Measurements from ENCODE around the gene EXOC4. TPM values are rescaled to one million over a fixed set of nuclear protein-coding genes. Genes with fewer than 3 reads are reported as not detected.

Gene EXOC4
- total RNA-seq, 1 experiment from 2014 or later = 111 TPM

DNA sequence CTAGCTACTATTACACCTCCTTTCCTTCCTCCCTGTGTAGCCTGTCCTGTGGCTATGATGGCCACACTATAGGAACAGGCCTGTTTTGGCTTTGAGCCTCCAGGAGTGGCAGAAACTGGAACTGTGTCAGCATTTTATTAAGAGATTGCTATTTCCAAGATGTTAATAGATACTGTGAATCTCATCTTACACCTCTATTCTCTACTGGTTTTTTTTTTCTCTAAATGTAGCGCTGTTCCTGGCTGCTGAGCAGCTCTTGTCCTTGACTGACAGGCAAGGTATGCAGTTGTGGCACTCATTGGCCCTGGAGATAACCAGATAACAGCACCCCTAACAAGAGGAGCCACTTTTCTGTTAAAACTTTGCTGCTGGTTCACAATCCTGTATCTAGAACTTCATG, 119.5 kb downstream of the EXOC4 start:
- Histone ChIP-seq H3K9me2 (replicated peaks; ENCODE audit: insufficient read depth, low read length) (no peaks in the 10 kb centered on the region), H3K27ac (ENCODE audit: low read length) (no peak overlapping the region), H3K4me3 (ENCODE audit: low read length) (no peak overlapping the region), H4K20me1 (ENCODE audit: insufficient read depth, low read depth, low read length) (no peaks in the 10 kb centered on the region), H3K4me2 (ENCODE audit: low read depth, low read length, poor library complexity, severe bottlenecking) (no peak overlapping the region), H3K9ac (ENCODE audit: low read length) (no peak overlapping the region), H3K9me3 (ENCODE audit: low read length) (no peaks in the 10 kb centered on the region), H3K36me3 (ENCODE audit: insufficient read depth, low read length) (no peaks in the 10 kb centered on the region), H2AFZ (ENCODE audit: low read length) (no peak overlapping the region), H3K4me1 (ENCODE audit: low read length) (no peaks in the 10 kb centered on the region), H3K79me2 (ENCODE audit: low read length) (peaks cover 5% of the 10 kb centered on the region; the same call in 1 of the 2 replicates), H3K27me3 (ENCODE audit: low read length) (no peaks in the 10 kb centered on the region)
- DNase-seq = no peak

DNA sequence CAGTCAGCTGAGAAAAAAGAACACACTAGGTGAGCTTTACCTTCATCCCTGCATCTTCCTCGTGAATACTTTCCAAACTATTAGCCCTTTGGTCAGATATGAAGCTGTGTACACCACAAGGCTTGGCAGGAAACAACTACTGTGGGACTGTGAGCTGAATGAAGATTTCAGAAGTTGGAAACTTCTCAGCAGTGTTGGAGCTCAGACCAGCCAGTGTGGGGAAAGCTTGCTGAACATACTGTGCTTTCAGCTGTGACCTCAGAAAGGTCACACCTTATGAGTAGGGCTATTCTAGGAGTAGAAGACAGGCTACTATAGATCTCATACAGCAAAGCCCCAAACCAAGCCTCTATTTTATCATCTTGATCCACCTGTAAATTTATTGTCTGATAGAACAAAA, 123.6 kb downstream of the EXOC4 start:
- no peak for DNase-seq
- Histone ChIP-seq H3K79me2 (ENCODE audit: low read length) (peaks cover 5% of the 10 kb centered on the region; the same call in 1 of the 2 replicates), H3K9ac (ENCODE audit: low read length) (no peak overlapping the region), H3K4me2 (ENCODE audit: low read depth, low read length, poor library complexity, severe bottlenecking) (no peak overlapping the region), H3K27me3 (ENCODE audit: low read length) (no peaks in the 10 kb centered on the region), H2AFZ (ENCODE audit: low read length) (no peak overlapping the region), H3K27ac (ENCODE audit: low read length) (no peak overlapping the region), H3K9me2 (replicated peaks; ENCODE audit: insufficient read depth, low read length) (no peaks in the 10 kb centered on the region), H3K4me3 (ENCODE audit: low read length) (no peak overlapping the region), H3K4me1 (ENCODE audit: low read length) (no peaks in the 10 kb centered on the region), H4K20me1 (ENCODE audit: insufficient read depth, low read depth, low read length) (no peaks in the 10 kb centered on the region; the same call in 1 of the 2 replicates), H3K36me3 (ENCODE audit: insufficient read depth, low read length) (no peaks in the 10 kb centered on the region), H3K9me3 (ENCODE audit: low read length) (no peaks in the 10 kb centered on the region)

DNA sequence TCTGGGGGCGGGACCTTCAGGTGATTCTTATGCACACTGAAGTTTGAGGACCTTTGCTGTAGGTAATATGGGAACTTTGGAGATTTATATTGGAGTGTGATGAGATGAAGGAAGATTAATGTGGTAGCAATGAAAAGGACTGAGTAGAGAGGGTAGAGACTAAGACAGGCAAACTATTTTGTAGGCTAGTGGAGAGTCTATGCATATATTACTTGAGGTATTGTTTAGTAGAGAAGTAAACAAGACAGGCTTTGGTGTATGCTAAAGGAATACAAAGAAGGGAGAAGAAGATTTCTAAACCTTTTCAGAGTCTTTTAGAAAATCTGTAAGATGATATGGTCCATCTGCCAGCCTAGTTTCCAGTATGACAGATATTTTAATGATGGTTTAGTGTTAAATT, 129.1 kb downstream of the EXOC4 start:
- H3K4me2 ChIP-seq (ENCODE audit: low read depth, low read length, poor library complexity, severe bottlenecking) = no peak overlapping the region

DNA sequence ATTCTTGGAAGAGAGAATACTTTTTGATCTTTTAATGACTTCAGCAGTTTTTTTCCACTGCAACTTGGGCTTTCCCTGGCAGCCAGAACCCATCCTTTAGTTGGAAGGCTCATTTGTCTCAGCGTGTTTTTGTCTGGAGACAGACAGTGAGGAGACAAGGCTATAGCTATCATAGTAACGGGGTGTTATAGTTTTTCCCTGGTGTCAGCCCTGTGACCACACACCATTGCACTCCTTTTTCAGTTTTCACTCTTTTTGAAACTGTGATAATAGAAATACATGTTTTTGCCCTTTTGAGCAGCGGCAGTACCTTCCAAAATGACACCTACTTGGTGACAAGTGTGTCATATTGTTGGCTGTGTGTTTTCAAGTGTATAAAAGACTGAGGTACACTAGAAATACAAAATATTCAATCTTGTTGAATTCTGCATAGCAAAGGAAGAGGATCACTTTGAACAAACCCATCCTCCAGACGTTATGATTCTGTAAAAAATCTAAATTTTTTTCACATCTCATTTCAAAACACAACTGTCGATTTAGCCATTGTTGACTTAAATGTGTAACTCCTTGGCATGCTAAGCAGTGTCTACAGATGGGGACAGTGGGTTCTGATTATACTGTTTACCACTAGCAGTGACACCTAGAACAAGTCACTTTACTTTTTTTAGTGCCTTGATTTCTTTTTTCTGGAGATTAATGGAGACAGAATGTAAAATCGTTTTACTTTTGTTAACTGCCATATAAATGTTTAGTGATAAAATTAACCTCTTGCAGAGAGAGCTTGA, 130.1 kb downstream of the EXOC4 start:
- Histone ChIP-seq H3K36me3 (ENCODE audit: insufficient read depth, low read length) (no peaks in the 10 kb centered on the region), H3K4me1 (ENCODE audit: low read length) (no peaks in the 10 kb centered on the region), H3K79me2 (ENCODE audit: low read length) (no peaks in the 10 kb centered on the region), H3K9me2 (replicated peaks; ENCODE audit: insufficient read depth, low read length) (no peaks in the 10 kb centered on the region), H2AFZ (ENCODE audit: low read length) (no peak overlapping the region), H3K9ac (ENCODE audit: low read length) (no peak overlapping the region), H4K20me1 (ENCODE audit: insufficient read depth, low read depth, low read length) (peaks cover 21% of the 10 kb centered on the region; the same call in 1 of the 2 replicates), H3K9me3 (ENCODE audit: low read length) (no peaks in the 10 kb centered on the region), H3K4me2 (ENCODE audit: low read depth, low read length, poor library complexity, severe bottlenecking) (no peak overlapping the region), H3K27ac (ENCODE audit: low read length) (no peak overlapping the region), H3K27me3 (ENCODE audit: low read length) (no peaks in the 10 kb centered on the region), H3K4me3 (ENCODE audit: low read length) (no peak overlapping the region)
- DNase-seq = no peak

More for the DNA sequence above, 129.1 kb downstream of the EXOC4 start:
- no peak overlapping the region for H3K27ac ChIP-seq (ENCODE audit: low read length)
- H3K79me2 ChIP-seq (ENCODE audit: low read length) = no peaks in the 10 kb centered on the region
- H3K9me2 ChIP-seq (replicated peaks; ENCODE audit: insufficient read depth, low read length) = no peaks in the 10 kb centered on the region
- H3K9ac ChIP-seq (ENCODE audit: low read length) = no peak overlapping the region
- H3K9me3 ChIP-seq (ENCODE audit: low read length) = no peaks in the 10 kb centered on the region
- no peaks in the 10 kb centered on the region for H3K4me1 ChIP-seq (ENCODE audit: low read length)
- DNase-seq = no peak
- no peaks in the 10 kb centered on the region for H3K36me3 ChIP-seq (ENCODE audit: insufficient read depth, low read length)
- H3K4me3 ChIP-seq (ENCODE audit: low read length) = no peak overlapping the region
- peaks cover 13% of the 10 kb centered on the region; the same call in 1 of the 2 replicates for H4K20me1 ChIP-seq (ENCODE audit: insufficient read depth, low read depth, low read length)
- H2AFZ ChIP-seq (ENCODE audit: low read length) = no peak overlapping the region
- H3K27me3 ChIP-seq (ENCODE audit: low read length) = no peaks in the 10 kb centered on the region

DNA sequence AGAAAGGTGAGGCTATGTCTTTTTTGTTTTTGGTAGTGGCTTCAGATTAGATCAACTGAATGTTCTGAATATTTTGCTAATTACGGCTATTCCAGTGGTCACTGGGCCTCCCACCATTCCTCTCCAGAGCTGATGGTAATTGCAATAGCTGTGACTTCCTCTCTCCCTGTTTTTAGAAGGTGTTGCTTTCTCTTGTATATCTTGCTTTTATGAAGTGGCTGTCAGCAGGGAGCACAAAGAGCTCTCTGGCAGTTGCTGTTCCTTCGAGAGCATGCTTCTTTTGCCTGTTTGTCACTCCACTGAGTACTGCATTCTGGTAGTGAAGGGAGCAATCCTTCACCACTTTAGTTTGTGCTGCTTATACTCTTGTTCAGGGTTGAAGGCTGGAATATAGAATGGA, 133.3 kb downstream of the EXOC4 start:
- Histone ChIP-seq H4K20me1 (ENCODE audit: insufficient read depth, low read depth, low read length) (peaks cover 34% of the 10 kb centered on the region; the same call in 1 of the 2 replicates), H3K9me2 (replicated peaks; ENCODE audit: insufficient read depth, low read length) (no peaks in the 10 kb centered on the region), H3K4me2 (ENCODE audit: low read depth, low read length, poor library complexity, severe bottlenecking) (no peak overlapping the region), H2AFZ (ENCODE audit: low read length) (no peak overlapping the region), H3K4me1 (ENCODE audit: low read length) (no peaks in the 10 kb centered on the region), H3K27me3 (ENCODE audit: low read length) (no peaks in the 10 kb centered on the region), H3K27ac (ENCODE audit: low read length) (no peak overlapping the region), H3K4me3 (ENCODE audit: low read length) (no peak overlapping the region), H3K79me2 (ENCODE audit: low read length) (no peaks in the 10 kb centered on the region), H3K36me3 (ENCODE audit: insufficient read depth, low read length) (no peaks in the 10 kb centered on the region), H3K9ac (ENCODE audit: low read length) (no peak overlapping the region), H3K9me3 (ENCODE audit: low read length) (no peaks in the 10 kb centered on the region)
- no peak for DNase-seq

DNA sequence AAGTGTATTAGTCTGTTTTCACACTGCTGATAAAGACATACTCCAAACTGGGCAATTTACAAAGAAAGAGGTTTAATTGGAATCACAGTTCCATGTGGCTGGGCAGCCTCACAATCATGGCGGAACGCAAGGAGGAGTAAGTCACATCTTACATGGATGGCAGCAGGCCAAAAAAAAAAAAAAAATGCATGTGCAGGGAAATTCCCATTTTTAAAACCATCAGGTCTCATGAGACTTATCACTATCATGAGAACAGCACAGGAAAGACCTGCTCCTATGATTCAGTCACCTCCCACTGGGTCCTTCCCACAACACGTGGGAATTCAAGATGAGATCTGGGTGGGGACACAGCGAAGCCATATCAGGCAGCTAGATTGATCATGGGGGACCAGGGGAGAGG, 136.8 kb downstream of the EXOC4 start:
- no peaks in the 10 kb centered on the region for H3K27me3 ChIP-seq (ENCODE audit: low read length)
- no peak overlapping the region for H2AFZ ChIP-seq (ENCODE audit: low read length)
- no peaks in the 10 kb centered on the region for H3K9me2 ChIP-seq (replicated peaks; ENCODE audit: insufficient read depth, low read length)
- no peaks in the 10 kb centered on the region for H3K36me3 ChIP-seq (ENCODE audit: insufficient read depth, low read length)
- H3K4me2 ChIP-seq (ENCODE audit: low read depth, low read length, poor library complexity, severe bottlenecking) = no peak overlapping the region
- no peak overlapping the region for H3K4me3 ChIP-seq (ENCODE audit: low read length)
- H3K4me1 ChIP-seq (ENCODE audit: low read length) = peaks cover 10% of the 10 kb centered on the region
- peaks cover 37% of the 10 kb centered on the region; the same call in 1 of the 2 replicates for H4K20me1 ChIP-seq (ENCODE audit: insufficient read depth, low read depth, low read length)
- no peak overlapping the region for H3K27ac ChIP-seq (ENCODE audit: low read length)
- no peaks in the 10 kb centered on the region for H3K9me3 ChIP-seq (ENCODE audit: low read length)
- no peak for DNase-seq
- no peak overlapping the region for H3K9ac ChIP-seq (ENCODE audit: low read length)
- H3K79me2 ChIP-seq (ENCODE audit: low read length) = no peaks in the 10 kb centered on the region

- Histone ChIP-seq H4K20me1 (ENCODE audit: insufficient read depth, low read depth, low read length) (peaks cover 32% of the 10 kb centered on the region; the same call in 1 of the 2 replicates), H3K36me3 (ENCODE audit: insufficient read depth, low read length) (no peaks in the 10 kb centered on the region), H3K27ac (ENCODE audit: low read length) (no peak overlapping the region), H3K9me2 (replicated peaks; ENCODE audit: insufficient read depth, low read length) (no peaks in the 10 kb centered on the region), H3K9me3 (ENCODE audit: low read length) (no peaks in the 10 kb centered on the region), H2AFZ (ENCODE audit: low read length) (no peak overlapping the region), H3K79me2 (ENCODE audit: low read length) (no peaks in the 10 kb centered on the region), H3K27me3 (ENCODE audit: low read length) (no peaks in the 10 kb centered on the region), H3K4me2 (ENCODE audit: low read depth, low read length, poor library complexity, severe bottlenecking) (no peak overlapping the region), H3K4me3 (ENCODE audit: low read length) (no peak overlapping the region), H3K9ac (ENCODE audit: low read length) (no peak overlapping the region), H3K4me1 (ENCODE audit: low read length) (peaks cover 11% of the 10 kb centered on the region)
- no peak for DNase-seq
Observed at GRCh38 chr7:133391206-133391605, 138.3 kb downstream of the EXOC4 start.

DNA sequence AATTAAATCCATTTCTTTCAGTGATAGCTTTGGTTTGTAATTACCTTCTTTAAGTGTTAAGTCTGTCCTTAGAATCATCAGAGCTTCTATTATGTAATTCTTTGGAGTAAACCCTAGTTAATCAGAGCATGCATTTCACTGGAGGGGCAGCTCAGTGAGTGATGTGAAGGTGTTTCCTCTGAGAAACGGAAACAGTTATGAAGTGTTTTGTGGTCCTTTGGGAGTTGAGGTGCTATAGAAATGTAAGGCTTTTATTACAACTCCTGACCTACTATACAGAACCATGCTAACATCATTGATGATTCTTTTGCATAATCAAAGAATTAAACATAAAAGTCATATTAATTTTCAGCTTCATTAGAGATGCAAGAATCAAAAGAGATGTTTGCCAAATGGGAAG, 141.5 kb downstream of the EXOC4 start:
- H3K4me1 ChIP-seq (ENCODE audit: low read length) = peaks cover 11% of the 10 kb centered on the region
- H3K4me2 ChIP-seq (ENCODE audit: low read depth, low read length, poor library complexity, severe bottlenecking) = no peak overlapping the region
- H3K9ac ChIP-seq (ENCODE audit: low read length) = no peak overlapping the region
- H2AFZ ChIP-seq (ENCODE audit: low read length) = no peak overlapping the region
- no peak for DNase-seq
- no peak overlapping the region for H3K4me3 ChIP-seq (ENCODE audit: low read length)
- H3K79me2 ChIP-seq (ENCODE audit: low read length) = no peaks in the 10 kb centered on the region
- no peaks in the 10 kb centered on the region for H3K27me3 ChIP-seq (ENCODE audit: low read length)
- H4K20me1 ChIP-seq (ENCODE audit: insufficient read depth, low read depth, low read length) = peaks cover 22% of the 10 kb centered on the region; the same call in 1 of the 2 replicates
- H3K36me3 ChIP-seq (ENCODE audit: insufficient read depth, low read length) = no peaks in the 10 kb centered on the region
- no peak overlapping the region for H3K27ac ChIP-seq (ENCODE audit: low read length)
- H3K9me2 ChIP-seq (replicated peaks; ENCODE audit: insufficient read depth, low read length) = no peaks in the 10 kb centered on the region
- no peaks in the 10 kb centered on the region for H3K9me3 ChIP-seq (ENCODE audit: low read length)

All from Karpas-422 (cell line).